Measurements from ENCODE around the gene FTO.

GRCh38 chr16:54164789-54165173 lies 460.8 kb downstream of the FTO start:
- TF ChIP-seq, protein P1, sequence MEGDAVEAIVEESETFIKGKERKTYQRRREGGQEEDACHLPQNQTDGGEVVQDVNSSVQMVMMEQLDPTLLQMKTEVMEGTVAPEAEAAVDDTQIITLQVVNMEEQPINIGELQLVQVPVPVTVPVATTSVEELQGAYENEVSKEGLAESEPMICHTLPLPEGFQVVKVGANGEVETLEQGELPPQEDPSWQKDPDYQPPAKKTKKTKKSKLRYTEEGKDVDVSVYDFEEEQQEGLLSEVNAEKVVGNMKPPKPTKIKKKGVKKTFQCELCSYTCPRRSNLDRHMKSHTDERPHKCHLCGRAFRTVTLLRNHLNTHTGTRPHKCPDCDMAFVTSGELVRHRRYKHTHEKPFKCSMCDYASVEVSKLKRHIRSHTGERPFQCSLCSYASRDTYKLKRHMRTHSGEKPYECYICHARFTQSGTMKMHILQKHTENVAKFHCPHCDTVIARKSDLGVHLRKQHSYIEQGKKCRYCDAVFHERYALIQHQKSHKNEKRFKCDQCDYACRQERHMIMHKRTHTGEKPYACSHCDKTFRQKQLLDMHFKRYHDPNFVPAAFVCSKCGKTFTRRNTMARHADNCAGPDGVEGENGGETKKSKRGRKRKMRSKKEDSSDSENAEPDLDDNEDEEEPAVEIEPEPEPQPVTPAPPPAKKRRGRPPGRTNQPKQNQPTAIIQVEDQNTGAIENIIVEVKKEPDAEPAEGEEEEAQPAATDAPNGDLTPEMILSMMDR (IDR thresholded peaks at IDR 0.05 in 4 of 5, conservative IDR thresholded peaks at IDR 0.05 in 1 of 5) = no peak
- TF ChIP-seq POLR2A (IDR thresholded peaks at IDR 0.05) = no peak

Measured in gastrocnemius medialis (tissue), 4 donors.